T-cell (primary cell): ENCODE results near the gene RIN3. TPM values are rescaled to one million over a fixed set of nuclear protein-coding genes. Genes with fewer than 3 reads are reported as not detected.

Experiments used
- ATAC-seq, 4 experiments: fragments of 200-7000 bp in 3 of 4; fragments of 150-1000 bp in 1 of 4; cut with Tn5 transposase; replicated peaks in 1 of 4; 1 replicate in 3 of 4; 2 replicates in 1 of 4; pipeline ENCODE4 v1.10.0; 2021; ENCODE audit warnings: moderate library complexity in 3 of 4, mild to moderate bottlenecking in 2 of 4, moderate number of reproducible peaks in 1 of 4
- CTCF ChIA-PET, 2 donors: fragments of 300-600 bp; sonication (Branson Sonifier 250); formaldehyde crosslinking; loops; one replicate each; lab custom pipeline; 2022; ENCODE audit warnings: antibody characterized with exemption in 2 of 2; lab: Charles Lee
- POLR2A ChIA-PET, 2 donors: fragments of 300-600 bp; sonication (Branson Sonifier 250); formaldehyde crosslinking; loops; one replicate each; lab custom pipeline; 2022; ENCODE audit warnings: antibody characterized with exemption in 2 of 2; lab: Charles Lee
- DNase-seq, 35 experiments: peaks; one replicate each; pipeline versions ENCODE4 v3.0.0 to v3.0.0-alpha.2; 2013 to 2023
- H3K27ac ChIP-seq: one replicate; pipeline ENCODE4 v1.5.1; 2013; ENCODE audit warnings: low read length
- H3K27me3 ChIP-seq, 2 experiments: replicated peaks in 1 of 2; 1 replicate in 1 of 2; 2 replicates in 1 of 2; pipeline versions ENCODE4 v1.6.1 to v1.7.0; 2013; ENCODE audit warnings: low read length in 1 of 2, mixed read lengths in 1 of 2; ENCODE audit not compliant: control insufficient read depth in 2 of 2, insufficient read depth in 2 of 2; ENCODE audit errors: extremely low read depth in 1 of 2
- H3K36me3 ChIP-seq, 2 donors: 1 replicate in 1 of 2; 2 replicates in 1 of 2; pipeline versions ENCODE4 v1.6.1 to v1.7.0; 2013; ENCODE audit warnings: low read length in 1 of 2; ENCODE audit not compliant: control insufficient read depth in 2 of 2, insufficient read depth in 1 of 2; ENCODE audit errors: extremely low read depth in 1 of 2
- H3K4me1 ChIP-seq, 2 experiments: 1 replicate in 1 of 2; 2 replicates in 1 of 2; pipeline versions ENCODE4 v1.6.1 to v1.7.0; 2013; ENCODE audit warnings: low read length in 2 of 2, mixed read lengths in 1 of 2; ENCODE audit not compliant: insufficient read depth in 2 of 2, control insufficient read depth in 1 of 2; ENCODE audit errors: extremely low read depth in 1 of 2
- H3K4me3 ChIP-seq, 2 donors: 1 replicate in 1 of 2; 2 replicates in 1 of 2; pipeline versions ENCODE4 v1.5.1 to v1.7.0; 2013; ENCODE audit warnings: mild to moderate bottlenecking in 2 of 2, low read length in 1 of 2, moderate library complexity in 1 of 2; ENCODE audit not compliant: control insufficient read depth in 1 of 2; ENCODE audit errors: extremely low read depth in 1 of 2
- H3K9me3 ChIP-seq: 2 replicates; pipeline ENCODE4 v1.7.0; 2013
- H3K27ac Mint-ChIP-seq, 2 donors: one replicate each; pipeline ENCODE4 v1.8.0; 2020 to 2021; ENCODE audit warnings: mild to moderate bottlenecking in 2 of 2, mixed read lengths in 2 of 2
- H3K27me3 Mint-ChIP-seq, 2 donors: one replicate each; pipeline ENCODE4 v1.8.0; 2021 to 2022; ENCODE audit warnings: mixed read lengths in 2 of 2
- H3K36me3 Mint-ChIP-seq: one replicate; pipeline ENCODE4 v1.8.0; 2021; ENCODE audit warnings: mixed read lengths
- H3K4me1 Mint-ChIP-seq, 3 donors: one replicate each; pipeline ENCODE4 v1.8.0; 2020 to 2022; ENCODE audit warnings: mixed read lengths in 3 of 3, mild to moderate bottlenecking in 1 of 3
- H3K4me3 Mint-ChIP-seq, 3 donors: one replicate each; pipeline ENCODE4 v1.8.0; 2020 to 2022; ENCODE audit warnings: mild to moderate bottlenecking in 3 of 3, mixed read lengths in 3 of 3, moderate library complexity in 3 of 3
- H3K9me3 Mint-ChIP-seq, 3 donors: one replicate each; pipeline ENCODE4 v1.8.0; 2020 to 2022; ENCODE audit warnings: mixed read lengths in 3 of 3
- WGBS: methylation state at CpG from one replicate; pipeline ENCODE4 v1.1.5; 2013; ENCODE audit warnings: missing lambda C conversion rate; ENCODE audit not compliant: insufficient coverage; 5-methylcytosine and 5-hydroxymethylcytosine counted together
- total RNA-seq, 35 experiments: library from RNA in 6 of 35; stranded (reverse) in 6 of 35; fragments of 120-200 nt in 1 of 35; gene quantifications; one replicate each; pipeline versions ENCODE4 v1.2.1 to v1.2.4 and lab custom pipeline; 2013 to 2026

The RIN3 gene
- total RNA-seq, 5 donors from 2014 or later (not counting 1 experiment from before 2014, with no cell fraction given) = 89.9 to 107 (median 97.0) TPM

DNA sequence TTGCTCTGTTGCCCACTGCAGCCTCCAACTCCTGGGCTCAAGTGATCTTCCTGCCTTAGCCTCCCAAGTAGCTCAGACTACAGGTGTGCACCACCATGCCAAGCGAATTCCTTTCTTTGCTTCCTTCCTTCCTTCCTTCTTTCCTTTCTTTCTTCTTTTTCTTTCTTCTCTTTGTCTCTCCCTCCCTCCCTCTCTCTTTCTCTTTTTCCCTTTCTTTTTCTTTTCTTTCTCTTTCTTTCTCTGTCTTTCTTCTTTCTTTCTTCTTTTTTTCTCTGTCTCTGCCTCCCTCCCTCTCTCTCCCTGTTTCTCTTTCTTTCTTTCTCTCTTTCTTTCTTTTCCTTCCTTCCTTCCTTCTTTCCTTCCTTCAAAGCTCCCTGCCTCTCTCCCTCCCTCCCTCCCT lies 182.0 kb downstream of the RIN3 start:
- Mint-ChIP-seq H3K36me3 (no peaks in the 10 kb centered on the region), H3K4me3 (no peak overlapping the region), H3K9me3 (no peaks in the 10 kb centered on the region), H3K27me3 (peaks cover 0 to 4% of the 10 kb centered on the region in 2 donors), H3K27ac (no peak overlapping the region), H3K4me1 (peaks cover 33 to 43% (median 38%) of the 10 kb centered on the region in 3 donors)
- Histone ChIP-seq H3K4me3 (no peak overlapping the region), H3K27me3 (no peaks in the 10 kb centered on the region), H3K36me3 (no peaks in the 10 kb centered on the region), H3K4me1 (peaks cover 0 to 29% of the 10 kb centered on the region in 2 experiments), H3K27ac (no peak overlapping the region), H3K9me3 (no peaks in the 10 kb centered on the region)
- DNase-seq (no peak), ATAC-seq (no peak)
- WGBS = 67% methylated on average over 1 of the region's 1 CpG
- ChIA-PET CTCF (interaction anchor here in 1 of 2 donors (0.7 kb wide), 1 partner anchor 22 kb away, joined by 6 read pairs; no protein-coding TSS in a partner anchor), POLR2A (no interaction called here)

DNA sequence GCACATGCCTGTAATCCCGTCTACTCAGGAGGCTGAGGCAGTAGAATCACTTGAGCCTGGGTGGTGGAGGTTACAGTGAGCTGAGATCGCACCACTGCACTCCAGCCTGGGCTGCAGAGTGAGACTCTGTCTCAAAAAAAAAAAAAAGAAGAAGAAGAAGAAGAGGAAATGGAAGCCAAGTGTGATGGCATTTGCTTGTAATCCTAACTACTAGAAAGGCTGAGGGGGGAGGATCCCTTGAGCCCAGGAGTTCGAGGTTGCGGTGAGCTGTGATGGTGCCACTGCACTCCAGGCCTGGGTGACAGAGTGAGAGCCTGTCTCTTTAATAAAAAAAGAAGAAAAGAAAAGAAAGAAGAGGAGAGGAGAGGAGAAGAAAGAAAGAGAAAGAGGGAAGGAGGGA lies 182.8 kb downstream of the RIN3 start:
- H3K27ac Mint-ChIP-seq = peak overlapping the region in 1 of 2 donors; percentile 36
- no peaks in the 10 kb centered on the region for H3K9me3 Mint-ChIP-seq
- DNase-seq (no peak), ATAC-seq (no peak)
- no peaks in the 10 kb centered on the region for H3K36me3 Mint-ChIP-seq
- Histone ChIP-seq H3K27ac (no peak overlapping the region), H3K4me3 (no peak overlapping the region), H3K4me1 (peaks cover 0 to 29% of the 10 kb centered on the region in 2 experiments), H3K9me3 (no peaks in the 10 kb centered on the region), H3K27me3 (no peaks in the 10 kb centered on the region), H3K36me3 (no peaks in the 10 kb centered on the region)
- ChIA-PET POLR2A (interaction anchor here in 1 of 2 donors (0.5 kb wide), 1 partner anchor 563 kb away, joined by 3 read pairs; no protein-coding TSS in a partner anchor), CTCF (interaction anchor here in 1 of 2 donors (0.7 kb wide), 2 partner anchors 21 to 570 kb away, joined by 3 to 6 read pairs; no protein-coding TSS in a partner anchor)
- no peak overlapping the region for H3K4me3 Mint-ChIP-seq
- H3K27me3 Mint-ChIP-seq = peaks cover 0 to 4% of the 10 kb centered on the region in 2 donors
- peaks cover 33 to 43% (median 38%) of the 10 kb centered on the region in 3 donors for H3K4me1 Mint-ChIP-seq
- WGBS = 61% methylated on average over 2 of the region's 4 CpGs

DNA sequence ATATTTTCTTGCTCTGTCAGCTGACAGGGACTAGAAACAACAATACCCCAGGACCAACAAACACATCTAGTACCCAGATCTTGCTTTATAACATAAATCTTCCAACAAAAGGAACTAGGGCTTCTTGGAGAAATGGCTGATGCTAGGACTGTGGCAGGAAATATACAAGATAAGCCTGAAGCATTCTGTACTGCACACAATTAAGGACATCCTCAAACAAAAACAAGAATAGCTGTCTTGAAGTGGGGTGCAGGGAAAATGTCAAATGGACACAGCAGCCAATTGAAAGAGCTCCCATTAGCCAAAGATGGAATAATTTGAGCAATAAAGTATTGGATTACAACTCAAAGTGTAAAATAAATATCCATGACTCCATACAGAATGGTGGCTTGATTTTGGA lies 184.8 kb downstream of the RIN3 start:
- H3K9me3 Mint-ChIP-seq = no peaks in the 10 kb centered on the region
- H3K27ac ChIP-seq = no peak overlapping the region
- H3K4me3 Mint-ChIP-seq = no peak overlapping the region
- H3K4me1 ChIP-seq = peaks cover 0 to 14% of the 10 kb centered on the region in 2 experiments
- H3K4me3 ChIP-seq = no peak overlapping the region
- H3K27ac Mint-ChIP-seq = no peak overlapping the region
- H3K36me3 Mint-ChIP-seq = peaks cover 2% of the 10 kb centered on the region
- CTCF ChIA-PET = interaction anchor here in 1 of 2 donors (0.9 kb wide), 1 partner anchor 16 kb away, joined by 3 read pairs; no protein-coding TSS in a partner anchor
- peaks cover 0 to 11% of the 10 kb centered on the region in 2 donors for H3K27me3 Mint-ChIP-seq
- POLR2A ChIA-PET = interaction anchor here in 1 of 2 donors (0.6 kb wide), 1 partner anchor 1846 kb away, joined by 3 read pairs; no protein-coding TSS in a partner anchor
- peaks cover 21 to 31% (median 25%) of the 10 kb centered on the region in 3 donors for H3K4me1 Mint-ChIP-seq
- ATAC-seq = no peak
- peaks cover 0 to 5% of the 10 kb centered on the region in 2 experiments for H3K27me3 ChIP-seq
- H3K9me3 ChIP-seq = no peaks in the 10 kb centered on the region
- no peaks in the 10 kb centered on the region for H3K36me3 ChIP-seq
- DNase-seq = no peak

DNA sequence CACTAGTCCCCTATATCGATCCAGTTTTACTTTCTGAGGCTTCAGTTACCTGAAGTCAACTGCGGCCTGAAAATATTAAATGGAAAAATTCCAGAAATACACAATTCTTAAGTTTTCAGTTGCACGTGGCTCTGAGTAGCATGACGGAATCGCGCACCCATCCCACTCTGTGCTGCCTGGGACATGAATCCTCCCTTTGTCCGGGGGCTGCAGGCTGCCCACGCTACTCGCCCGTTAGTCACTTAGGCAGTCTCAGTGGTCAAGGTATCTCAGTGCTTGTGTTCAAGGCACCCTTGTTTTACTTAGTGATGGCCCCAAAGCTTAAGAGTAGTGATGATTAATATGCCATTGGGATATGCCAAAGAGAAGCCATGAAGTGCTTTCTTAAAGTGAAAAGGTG lies 188.2 kb downstream of the RIN3 start:
- H3K36me3 Mint-ChIP-seq = peaks cover 22% of the 10 kb centered on the region
- Histone ChIP-seq H3K36me3 (peaks cover 0 to 4% of the 10 kb centered on the region in 2 donors), H3K27ac (no peak overlapping the region), H3K9me3 (no peaks in the 10 kb centered on the region), H3K4me3 (no peak overlapping the region), H3K4me1 (no peaks in the 10 kb centered on the region), H3K27me3 (peaks cover 0 to 22% of the 10 kb centered on the region in 2 experiments)
- H3K9me3 Mint-ChIP-seq = no peaks in the 10 kb centered on the region
- POLR2A ChIA-PET = no interaction called here
- no peak overlapping the region for H3K27ac Mint-ChIP-seq
- peaks cover 0 to 9% of the 10 kb centered on the region in 2 donors for H3K27me3 Mint-ChIP-seq
- H3K4me3 Mint-ChIP-seq = no peak overlapping the region
- ATAC-seq (no peak), DNase-seq (no peak)
- CTCF ChIA-PET = no interaction called here
- 92% methylated on average over 10 of the region's 10 CpGs for WGBS
- peaks cover 3 to 8% (median 4%) of the 10 kb centered on the region in 3 donors for H3K4me1 Mint-ChIP-seq

DNA sequence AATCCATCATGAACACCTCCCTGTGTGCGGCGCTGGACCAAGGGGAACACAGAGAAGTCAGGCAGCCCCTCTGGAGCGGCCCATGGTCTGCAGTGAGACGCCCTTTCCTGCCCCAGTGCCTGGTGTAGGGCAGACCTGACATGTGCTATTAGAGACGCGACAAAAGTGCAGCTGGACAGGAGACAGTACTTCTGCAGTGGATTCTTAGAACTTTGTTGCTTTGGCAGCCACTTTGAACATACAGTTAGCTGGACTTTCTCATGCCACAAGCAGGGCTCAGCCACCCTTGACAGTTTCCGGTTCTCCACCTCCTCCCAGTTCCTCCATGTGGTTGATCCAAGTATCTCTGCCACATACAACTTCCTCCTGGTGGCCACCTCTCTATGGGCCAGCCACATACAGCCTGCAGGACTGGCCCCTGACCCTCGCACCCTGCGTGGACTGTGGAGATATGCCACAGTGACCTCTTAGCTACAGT lies 188.9 kb downstream of the RIN3 start:
- Mint-ChIP-seq H3K4me1 (peaks cover 0 to 5% (median 0%) of the 10 kb centered on the region in 3 donors), H3K9me3 (no peaks in the 10 kb centered on the region), H3K27me3 (peaks cover 0 to 9% of the 10 kb centered on the region in 2 donors), H3K4me3 (no peak overlapping the region), H3K36me3 (peaks cover 26% of the 10 kb centered on the region), H3K27ac (no peak overlapping the region)
- ChIA-PET POLR2A (no interaction called here), CTCF (no interaction called here)
- H3K9me3 ChIP-seq = no peaks in the 10 kb centered on the region
- no peak for ATAC-seq
- DNase-seq = no peak
- no peak overlapping the region for H3K27ac ChIP-seq
- H3K4me3 ChIP-seq = no peak overlapping the region
- no peaks in the 10 kb centered on the region for H3K4me1 ChIP-seq
- WGBS = 86% methylated on average over 8 of the region's 9 CpGs
- peaks cover 0 to 4% of the 10 kb centered on the region in 2 donors for H3K36me3 ChIP-seq
- peaks cover 0 to 22% of the 10 kb centered on the region in 2 experiments for H3K27me3 ChIP-seq

DNA sequence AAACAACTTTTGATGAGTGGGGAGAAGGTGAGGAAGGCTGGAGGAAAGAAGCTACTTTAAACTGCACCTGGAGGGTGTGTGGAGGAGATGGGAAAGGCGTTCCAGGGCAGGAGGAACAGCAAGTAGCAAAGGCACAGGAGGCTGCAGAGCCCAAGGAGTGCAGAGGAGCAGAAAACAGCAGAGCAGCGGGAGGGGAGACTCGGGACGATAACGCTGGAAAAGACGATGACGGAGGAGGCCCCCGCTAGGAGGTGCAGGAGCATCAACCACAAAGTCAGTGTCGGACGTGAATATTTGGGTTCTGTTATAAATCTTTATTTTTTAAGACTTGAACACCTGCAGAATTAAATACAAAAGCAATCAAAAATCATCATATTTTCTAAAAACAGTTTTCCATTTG lies 189.9 kb downstream of the RIN3 start:
- Mint-ChIP-seq H3K9me3 (no peaks in the 10 kb centered on the region), H3K27me3 (peaks cover 0 to 9% of the 10 kb centered on the region in 2 donors), H3K36me3 (peaks cover 26% of the 10 kb centered on the region), H3K27ac (no peak overlapping the region), H3K4me1 (peaks cover 0 to 5% (median 0%) of the 10 kb centered on the region in 3 donors), H3K4me3 (no peak overlapping the region)
- Histone ChIP-seq H3K4me1 (no peaks in the 10 kb centered on the region), H3K27me3 (peaks cover 0 to 22% of the 10 kb centered on the region in 2 experiments), H3K4me3 (no peak overlapping the region), H3K9me3 (no peaks in the 10 kb centered on the region), H3K27ac (no peak overlapping the region), H3K36me3 (peaks cover 0 to 4% of the 10 kb centered on the region in 2 donors)
- no peak for DNase-seq
- WGBS = 95% methylated on average over 7 of the region's 10 CpGs
- no peak for ATAC-seq
- ChIA-PET CTCF (no interaction called here), POLR2A (interaction anchor here in 1 of 2 donors (0.6 kb wide), 1 partner anchor 641 kb away, joined by 3 read pairs; no protein-coding TSS in a partner anchor)
